ENCODE measurements around the gene FAM181A.

DNA sequence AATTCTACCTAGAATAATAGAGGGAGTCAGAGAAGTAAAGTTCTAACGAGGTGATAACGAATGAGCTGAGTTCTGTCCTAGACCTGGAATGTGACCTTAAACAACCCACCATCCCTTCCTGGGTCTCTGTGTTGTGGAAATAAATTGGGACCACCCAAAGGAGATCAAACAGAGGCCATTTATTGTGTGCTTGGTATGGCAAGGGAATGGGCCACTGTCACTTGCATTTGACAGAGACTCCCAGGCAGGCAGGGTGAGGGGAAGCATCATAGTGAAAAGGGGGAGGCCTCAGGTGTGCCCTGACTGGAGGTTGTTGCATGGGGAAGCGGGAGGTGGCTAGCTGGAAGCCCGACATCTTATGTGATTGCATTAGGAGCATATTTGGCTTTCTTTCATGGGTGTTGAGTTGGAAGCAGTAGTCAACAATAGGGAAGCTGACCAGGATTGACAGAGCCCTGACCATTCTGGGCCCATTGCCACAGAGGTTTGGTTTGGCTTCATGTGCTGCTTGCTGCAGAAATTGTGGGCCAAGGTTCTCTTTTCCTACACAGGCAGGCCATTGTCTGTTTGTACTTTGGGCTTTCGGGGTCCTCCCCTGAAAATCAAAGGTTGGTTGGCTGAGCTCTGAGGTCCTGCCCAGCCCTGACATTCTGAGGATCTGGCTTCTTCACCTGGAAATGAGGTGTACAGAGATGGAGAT, 17.6 kb upstream of the FAM181A start:
- TF ChIP-seq, protein P1, sequence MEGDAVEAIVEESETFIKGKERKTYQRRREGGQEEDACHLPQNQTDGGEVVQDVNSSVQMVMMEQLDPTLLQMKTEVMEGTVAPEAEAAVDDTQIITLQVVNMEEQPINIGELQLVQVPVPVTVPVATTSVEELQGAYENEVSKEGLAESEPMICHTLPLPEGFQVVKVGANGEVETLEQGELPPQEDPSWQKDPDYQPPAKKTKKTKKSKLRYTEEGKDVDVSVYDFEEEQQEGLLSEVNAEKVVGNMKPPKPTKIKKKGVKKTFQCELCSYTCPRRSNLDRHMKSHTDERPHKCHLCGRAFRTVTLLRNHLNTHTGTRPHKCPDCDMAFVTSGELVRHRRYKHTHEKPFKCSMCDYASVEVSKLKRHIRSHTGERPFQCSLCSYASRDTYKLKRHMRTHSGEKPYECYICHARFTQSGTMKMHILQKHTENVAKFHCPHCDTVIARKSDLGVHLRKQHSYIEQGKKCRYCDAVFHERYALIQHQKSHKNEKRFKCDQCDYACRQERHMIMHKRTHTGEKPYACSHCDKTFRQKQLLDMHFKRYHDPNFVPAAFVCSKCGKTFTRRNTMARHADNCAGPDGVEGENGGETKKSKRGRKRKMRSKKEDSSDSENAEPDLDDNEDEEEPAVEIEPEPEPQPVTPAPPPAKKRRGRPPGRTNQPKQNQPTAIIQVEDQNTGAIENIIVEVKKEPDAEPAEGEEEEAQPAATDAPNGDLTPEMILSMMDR (IDR thresholded peaks at IDR 0.05; ENCODE audit: insufficient read depth, low read length, poor library complexity, severe bottlenecking): no peak
- no peak for TF ChIP-seq EZH2phosphoT487 (conservative IDR thresholded peaks at IDR 0.05; ENCODE audit: low read length)
